OCI-LY3 (cell line): ENCODE measurements around the gene RRAGD.

Experiments
- CTCF ChIP-seq: fragments of 200-600, 300-600 bp; sonication (generic); IDR thresholded peaks from 2 replicates; pipeline ENCODE4 v1.5.1; 2014; ENCODE audit warnings: antibody characterized with exemption, low read length, low read depth
- EZH2phosphoT487 ChIP-seq: fragments of 200-600 bp; shearing (Covaris generic); IDR thresholded peaks from 2 replicates; pipeline ENCODE4 v1.6.1; 2018; ENCODE audit warnings: antibody characterized with exemption, mixed run types, low read depth

- no peak for TF ChIP-seq CTCF
- TF ChIP-seq EZH2phosphoT487 = no peak
Measured at GRCh38 chr6:89434150-89434499, 22.1 kb upstream of the RRAGD start.
